Activated CD8-positive, alpha-beta memory T cell treated with anti-CD3 and anti-CD28 coated beads, Interleukin-2, amount 50 U/mL, for 48 hours (primary cell): ENCODE data around the gene PLCXD1.

ENCODE experiments used
- DNase-seq: peaks from one replicate; pipeline ENCODE4 v3.0.0-alpha.2; 2020

PLCXD1 gene

DNA sequence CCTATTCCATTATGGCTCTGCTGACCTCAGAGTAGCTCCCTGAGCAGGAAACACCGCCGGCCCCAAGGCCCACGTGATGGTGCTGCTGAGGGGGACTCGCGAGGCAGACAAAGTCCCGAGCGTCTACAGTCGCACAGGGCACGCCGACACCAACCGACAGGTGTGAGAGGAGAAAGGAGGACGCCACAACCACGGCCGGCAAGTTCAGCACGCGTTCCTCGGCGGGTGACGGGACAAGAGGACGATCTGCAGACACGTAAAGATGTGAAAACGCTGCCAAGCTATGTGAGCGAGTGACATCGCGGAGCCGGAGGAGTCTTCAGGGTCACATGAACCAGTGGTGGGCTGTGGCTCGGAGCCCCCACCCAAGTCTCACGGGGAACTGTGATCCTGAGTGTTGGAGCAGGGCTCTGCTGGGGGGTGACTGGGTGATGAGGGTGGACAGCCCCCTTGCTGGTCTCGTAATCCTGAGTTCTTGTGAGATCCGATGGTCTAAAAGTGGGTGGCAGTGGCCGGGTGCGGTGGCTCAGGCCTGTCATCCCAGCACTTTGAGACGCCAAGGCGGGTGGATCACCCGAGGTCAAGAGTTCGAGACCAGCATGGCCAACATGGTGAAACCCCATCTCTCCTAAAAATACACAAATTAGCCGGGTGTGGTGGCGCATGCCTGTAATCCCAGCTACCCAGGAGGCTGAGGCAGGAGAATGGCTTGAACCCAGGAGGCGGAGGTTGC, 71.6 kb downstream of the PLCXD1 start:
- no peak for DNase-seq
